CD4-positive, alpha-beta T cell (primary cell): ENCODE measurements around the gene MRPL38. TPM values are rescaled to one million over a fixed set of nuclear protein-coding genes. Genes with fewer than 3 reads are reported as not detected.

Source experiments
- ATAC-seq: fragments of 200-7000 bp; cut with Tn5 transposase; one replicate; pipeline ENCODE4 v1.10.0; 2022; ENCODE audit warnings: mild to moderate bottlenecking; ENCODE audit not compliant: poor library complexity
- CTCF ChIA-PET: fragments of 350-600 bp; sonication (Branson Sonifier 250); formaldehyde crosslinking; loops from one replicate; lab custom pipeline; 2021; ENCODE audit warnings: antibody characterized with exemption, inconsistent platforms; lab: Charles Lee
- POLR2A ChIA-PET: fragments of 350-600 bp; sonication (Branson Sonifier 250); formaldehyde crosslinking; loops from one replicate; lab custom pipeline; 2021; ENCODE audit warnings: antibody characterized with exemption, inconsistent platforms; lab: Charles Lee
- DNase-seq, 14 experiments: peaks; one replicate each; pipeline ENCODE4 v3.0.0-alpha.2; 2013 to 2020; ENCODE audit warnings: mixed read lengths in 2 of 14
- H3K27ac ChIP-seq, 2 donors: one replicate each; pipeline versions ENCODE4 v1.5.1 to v1.7.0; 2013; ENCODE audit warnings: low read length in 2 of 2, low read depth in 1 of 2, mild to moderate bottlenecking in 1 of 2
- H3K27me3 ChIP-seq, 2 experiments: 1 replicate in 1 of 2; 2 replicates in 1 of 2; pipeline versions ENCODE4 v1.6.1 to v1.7.0; 2013; ENCODE audit warnings: low read length in 2 of 2, control low read depth in 1 of 2, mild to moderate bottlenecking in 1 of 2, moderate library complexity in 1 of 2; ENCODE audit not compliant: insufficient read depth in 2 of 2, control insufficient read depth in 1 of 2
- H3K36me3 ChIP-seq: one replicate; pipeline ENCODE4 v1.6.1; 2013; ENCODE audit warnings: low read length, control low read depth; ENCODE audit not compliant: insufficient read depth
- H3K4me1 ChIP-seq: one replicate; pipeline ENCODE4 v1.6.1; 2013; ENCODE audit warnings: low read length, control low read depth; ENCODE audit not compliant: insufficient read depth
- H3K4me3 ChIP-seq: one replicate; pipeline ENCODE4 v1.5.1; 2013; ENCODE audit warnings: mild to moderate bottlenecking, low read length, moderate library complexity
- H3K9me3 ChIP-seq, 2 experiments: 1 replicate in 1 of 2; 2 replicates in 1 of 2; pipeline versions ENCODE4 v1.6.1 to v1.7.0; 2013; ENCODE audit warnings: low read length in 2 of 2, mild to moderate bottlenecking in 2 of 2, control low read depth in 1 of 2, moderate library complexity in 1 of 2; ENCODE audit not compliant: control insufficient read depth in 1 of 2, insufficient read depth in 1 of 2
- H3K27ac Mint-ChIP-seq: one replicate; pipeline ENCODE4 v1.8.0; 2020; ENCODE audit warnings: mixed read lengths
- H3K27me3 Mint-ChIP-seq: one replicate; pipeline ENCODE4 v1.8.0; 2021; ENCODE audit warnings: mixed read lengths
- H3K36me3 Mint-ChIP-seq: one replicate; pipeline ENCODE4 v1.8.0; 2021; ENCODE audit warnings: low read depth, mixed read lengths
- H3K4me1 Mint-ChIP-seq: one replicate; pipeline ENCODE4 v1.8.0; 2021; ENCODE audit warnings: low read depth, mixed read lengths
- H3K4me3 Mint-ChIP-seq: one replicate; pipeline ENCODE4 v1.8.0; 2020; ENCODE audit warnings: mild to moderate bottlenecking, mixed read lengths
- H3K9me3 Mint-ChIP-seq: one replicate; pipeline ENCODE4 v1.8.0; 2020; ENCODE audit warnings: mixed read lengths
- intact Hi-C, 2 experiments: fragments of 100-400 bp; cut with DNase I in 1 of 2; cut with micrococcal nuclease in 1 of 2; formaldehyde crosslinking; loops; one replicate each; pipeline versions ENCODE4 v1.15.1 to v1.9.0; 2023 to 2025; cut with DNase I, micrococcal nuclease
- total RNA-seq, 174 experiments: library from RNA in 2 of 174; stranded (reverse) in 2 of 174; gene quantifications; one replicate each; pipeline ENCODE4 v1.2.3 and lab custom pipeline; 2021 to 2026
- TF ChIP-seq, protein P1 (sequence below): fragments of 200-600 bp; IDR thresholded peaks from one replicate; pipeline ENCODE4 v1.8.0; 2022; ENCODE audit warnings: antibody characterized with exemption, mild to moderate bottlenecking

The MRPL38 gene
- total RNA-seq, 2 experiments from 2014 or later: 146 to 147 TPM

DNA sequence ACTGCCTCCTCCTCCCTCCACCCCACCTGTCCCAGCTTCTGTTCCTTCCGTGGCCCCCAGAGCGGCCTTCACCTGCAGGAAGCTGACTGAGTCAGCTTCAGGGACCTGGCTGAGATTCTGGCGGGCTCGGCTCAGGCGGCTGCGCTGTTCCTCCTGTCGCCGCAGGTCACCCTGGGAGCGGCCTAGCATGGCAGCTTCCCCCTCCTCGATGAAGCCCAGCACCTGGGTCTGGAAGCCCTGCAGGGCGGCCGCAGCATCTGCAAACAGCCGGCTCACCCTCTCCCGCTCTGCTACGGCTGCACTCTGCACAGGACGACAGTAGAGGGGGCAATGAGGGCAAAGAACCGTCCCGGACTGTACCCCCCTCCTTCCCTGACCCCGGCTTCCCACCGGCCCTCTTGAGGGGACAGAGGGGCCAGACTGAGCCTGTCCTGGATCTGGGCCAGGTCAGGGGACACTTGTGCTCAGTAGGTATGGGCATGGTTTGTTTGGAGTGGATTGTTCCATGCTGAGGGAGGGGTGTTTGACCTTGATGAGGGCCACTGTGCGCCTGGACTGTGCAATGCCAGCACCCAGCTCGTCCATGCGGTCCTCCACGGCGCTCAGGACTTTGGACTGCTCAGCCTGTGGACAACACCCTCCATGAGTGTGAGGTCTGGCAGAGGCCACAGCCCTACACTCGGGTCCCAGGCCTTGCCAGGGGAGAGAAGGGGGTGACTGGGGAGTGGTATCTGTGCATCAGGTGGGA, 28.3 kb downstream of the MRPL38 start:
- H3K4me1 Mint-ChIP-seq: peaks cover 50% of the 10 kb centered on the region

GRCh38 chr17:75875940-75876189, 28.8 kb downstream of the MRPL38 start:
- H3K27ac ChIP-seq: peak overlapping the region; percentile 66 to 70
- peak overlapping the region; percentile 91 for H3K27ac Mint-ChIP-seq
- H3K4me3 Mint-ChIP-seq: peak overlapping the region; percentile 91
- peaks cover 50% of the 10 kb centered on the region for H3K4me1 Mint-ChIP-seq
- peaks cover 6% of the 10 kb centered on the region for H3K36me3 ChIP-seq
- H3K27me3 Mint-ChIP-seq: no peaks in the 10 kb centered on the region
- peaks cover 58% of the 10 kb centered on the region for H3K4me1 ChIP-seq
- H3K9me3 ChIP-seq: no peaks in the 10 kb centered on the region
- POLR2A ChIA-PET: interaction anchor here (0.6 to 10.9 kb wide), 21 partner anchors 11 to 796 kb away, joined by 3 to 230 read pairs (median 5); partner anchors contain the start of genes FBF1, GALK1, TRIM65 and UNC13D
- TF ChIP-seq, protein P1, sequence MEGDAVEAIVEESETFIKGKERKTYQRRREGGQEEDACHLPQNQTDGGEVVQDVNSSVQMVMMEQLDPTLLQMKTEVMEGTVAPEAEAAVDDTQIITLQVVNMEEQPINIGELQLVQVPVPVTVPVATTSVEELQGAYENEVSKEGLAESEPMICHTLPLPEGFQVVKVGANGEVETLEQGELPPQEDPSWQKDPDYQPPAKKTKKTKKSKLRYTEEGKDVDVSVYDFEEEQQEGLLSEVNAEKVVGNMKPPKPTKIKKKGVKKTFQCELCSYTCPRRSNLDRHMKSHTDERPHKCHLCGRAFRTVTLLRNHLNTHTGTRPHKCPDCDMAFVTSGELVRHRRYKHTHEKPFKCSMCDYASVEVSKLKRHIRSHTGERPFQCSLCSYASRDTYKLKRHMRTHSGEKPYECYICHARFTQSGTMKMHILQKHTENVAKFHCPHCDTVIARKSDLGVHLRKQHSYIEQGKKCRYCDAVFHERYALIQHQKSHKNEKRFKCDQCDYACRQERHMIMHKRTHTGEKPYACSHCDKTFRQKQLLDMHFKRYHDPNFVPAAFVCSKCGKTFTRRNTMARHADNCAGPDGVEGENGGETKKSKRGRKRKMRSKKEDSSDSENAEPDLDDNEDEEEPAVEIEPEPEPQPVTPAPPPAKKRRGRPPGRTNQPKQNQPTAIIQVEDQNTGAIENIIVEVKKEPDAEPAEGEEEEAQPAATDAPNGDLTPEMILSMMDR: no peak
- no peaks in the 10 kb centered on the region for H3K27me3 ChIP-seq
- DNase-seq (no peak), ATAC-seq (no peak)
- peak overlapping the region; percentile 60 for H3K4me3 ChIP-seq
- intact Hi-C loops: loop anchor here (2.0 to 5.0 kb wide), 3 partner anchors 19 to 34 kb away; partner anchors contain the start of genes TRIM65 (in 1 of the 2) and UNC13D (in 1 of the 2)
- H3K36me3 Mint-ChIP-seq: peaks cover 5% of the 10 kb centered on the region
- CTCF ChIA-PET: interaction anchor here (0.6 to 4.8 kb wide), 9 partner anchors 11 to 73 kb away, joined by 3 to 50 read pairs (median 5); partner anchors contain the start of genes TRIM65, UNC13D and WBP2
- no peaks in the 10 kb centered on the region for H3K9me3 Mint-ChIP-seq

More for the DNA sequence above, 28.3 kb downstream of the MRPL38 start:
- Mint-ChIP-seq H3K4me3 (peak overlapping the region; percentile 91), H3K9me3 (no peaks in the 10 kb centered on the region), H3K36me3 (peaks cover 5% of the 10 kb centered on the region), H3K27ac (peak overlapping the region; percentile 91), H3K27me3 (no peaks in the 10 kb centered on the region)
- intact Hi-C loops: loop anchor here (2.0 to 5.0 kb wide), 3 partner anchors 20 to 34 kb away; partner anchors contain the start of genes TRIM65 (in 1 of the 2) and UNC13D (in 1 of the 2)
- Histone ChIP-seq H3K36me3 (peaks cover 6% of the 10 kb centered on the region), H3K4me3 (peak overlapping the region; percentile 60), H3K9me3 (no peaks in the 10 kb centered on the region), H3K27ac (peak overlapping the region; percentile 15 to 66), H3K4me1 (peaks cover 60% of the 10 kb centered on the region), H3K27me3 (no peaks in the 10 kb centered on the region)
- TF ChIP-seq, protein P1: peak; percentile 47
- ChIA-PET POLR2A (interaction anchor here (0.6 to 10.9 kb wide), 24 partner anchors 12 to 796 kb away, joined by 3 to 230 read pairs (median 4); partner anchors contain the start of genes FBF1, GALK1, MRPL38 and TRIM65), CTCF (interaction anchor here (0.6 to 4.8 kb wide), 9 partner anchors 12 to 73 kb away, joined by 3 to 50 read pairs (median 5); partner anchors contain the start of genes TRIM65, UNC13D and WBP2)
- peak; percentile 47 to 90 (median 80) for DNase-seq
- peak; percentile 70 for ATAC-seq

DNA sequence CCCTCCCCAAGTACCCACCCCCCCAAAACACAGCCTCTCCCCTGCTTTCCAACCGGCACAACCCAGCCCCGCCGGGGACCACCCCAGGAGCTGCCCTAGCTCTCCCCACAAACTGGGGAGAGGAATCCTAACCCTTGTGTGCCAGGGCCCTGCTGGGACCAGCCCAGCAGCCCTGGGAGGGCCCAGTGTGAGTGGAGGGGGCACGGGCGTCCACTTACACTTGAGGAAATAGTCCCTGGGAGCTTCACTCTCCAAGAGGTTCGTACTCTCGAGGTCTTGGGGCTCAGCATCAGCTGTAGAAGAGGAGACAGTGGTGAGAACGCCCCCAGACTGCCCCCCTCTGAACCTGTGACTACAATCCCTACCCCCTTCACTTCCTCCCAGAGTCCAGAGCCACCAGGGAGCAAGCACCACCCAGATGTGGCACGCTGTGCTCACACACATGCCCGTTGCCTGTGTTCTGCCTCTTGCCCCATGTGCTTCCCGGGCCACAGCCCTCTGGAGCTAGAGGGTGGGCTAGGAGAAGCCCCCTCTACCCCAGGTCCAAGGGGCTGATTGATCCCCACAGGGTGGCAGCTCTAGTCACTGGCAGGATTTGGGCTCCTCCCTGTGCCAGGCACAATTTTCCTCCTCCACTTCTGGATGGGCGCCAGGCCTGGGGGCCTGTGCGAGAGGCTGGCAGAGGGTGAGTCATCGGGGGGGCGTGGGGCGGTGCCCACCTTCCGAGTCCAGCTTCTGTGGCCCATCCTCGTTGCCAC, 29.3 kb downstream of the MRPL38 start:
- Histone ChIP-seq H3K36me3 (peaks cover 6% of the 10 kb centered on the region), H3K27me3 (no peaks in the 10 kb centered on the region), H3K27ac (peak overlapping the region; percentile 66 to 70), H3K4me3 (peak overlapping the region; percentile 60), H3K4me1 (peaks cover 58% of the 10 kb centered on the region), H3K9me3 (no peaks in the 10 kb centered on the region)
- TF ChIP-seq, protein P1: no peak
- ChIA-PET POLR2A (interaction anchor here (0.8 to 10.9 kb wide), 21 partner anchors 11 to 797 kb away, joined by 3 to 230 read pairs (median 5); partner anchors contain the start of genes FBF1, GALK1, MIF4GD and TRIM65), CTCF (interaction anchor here (0.6 to 4.8 kb wide), 9 partner anchors 11 to 74 kb away, joined by 3 to 50 read pairs (median 5); partner anchors contain the start of genes TRIM65, UNC13D and WBP2)
- peak overlapping the region; percentile 91 for H3K27ac Mint-ChIP-seq
- H3K4me3 Mint-ChIP-seq: peak overlapping the region; percentile 91
- intact Hi-C loops: loop anchor here in 1 of 2 experiments (5.0 kb wide), 1 partner anchor 33 kb away; the partner anchor contains the start of gene UNC13D
- peaks cover 55% of the 10 kb centered on the region for H3K4me1 Mint-ChIP-seq
- H3K36me3 Mint-ChIP-seq: peaks cover 5% of the 10 kb centered on the region
- no peaks in the 10 kb centered on the region for H3K27me3 Mint-ChIP-seq
- ATAC-seq (no peak), DNase-seq (peak in 1 of 14 experiments; percentile 35)
- no peaks in the 10 kb centered on the region for H3K9me3 Mint-ChIP-seq
